DOHH2 (cell line): ENCODE data around the gene DCTD.

Experiments used
- EZH2phosphoT487 ChIP-seq: fragments of 200-600 bp; sonication (generic); IDR thresholded peaks from 2 replicates; pipeline ENCODE4 v1.6.1; 2017; ENCODE audit warnings: borderline replicate concordance, mild to moderate bottlenecking, antibody characterized with exemption, low read length, moderate library complexity, mixed read lengths
- TF ChIP-seq, protein P1 (sequence below): fragments of 200-600 bp; sonication (generic); IDR thresholded peaks from one replicate; pipeline ENCODE4 v1.5.1; 2014; ENCODE audit warnings: antibody characterized with exemption, mild to moderate bottlenecking, low read depth, low read length; ENCODE audit not compliant: poor library complexity, severe bottlenecking

DNA sequence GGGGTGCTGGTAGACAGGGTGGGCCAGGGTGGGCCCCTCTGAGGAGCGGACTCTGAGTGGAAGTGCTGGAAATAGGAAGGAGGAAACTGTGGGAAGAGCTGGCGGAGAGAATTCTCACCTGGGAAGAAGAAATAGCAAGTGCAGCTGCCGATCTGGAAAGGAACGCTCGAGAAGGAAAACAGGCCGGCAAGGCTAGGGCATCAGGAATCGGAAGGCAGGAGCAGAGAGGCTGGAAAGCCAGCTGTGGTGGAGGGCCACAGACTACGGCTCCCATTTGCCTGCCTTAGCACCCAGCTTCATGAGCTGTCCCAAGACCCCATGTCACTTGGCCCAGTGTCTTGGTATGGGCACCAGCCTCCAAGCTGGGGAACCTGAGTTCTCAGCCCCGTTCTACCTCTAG lies 37.3 kb downstream of the DCTD start:
- TF ChIP-seq, protein P1, sequence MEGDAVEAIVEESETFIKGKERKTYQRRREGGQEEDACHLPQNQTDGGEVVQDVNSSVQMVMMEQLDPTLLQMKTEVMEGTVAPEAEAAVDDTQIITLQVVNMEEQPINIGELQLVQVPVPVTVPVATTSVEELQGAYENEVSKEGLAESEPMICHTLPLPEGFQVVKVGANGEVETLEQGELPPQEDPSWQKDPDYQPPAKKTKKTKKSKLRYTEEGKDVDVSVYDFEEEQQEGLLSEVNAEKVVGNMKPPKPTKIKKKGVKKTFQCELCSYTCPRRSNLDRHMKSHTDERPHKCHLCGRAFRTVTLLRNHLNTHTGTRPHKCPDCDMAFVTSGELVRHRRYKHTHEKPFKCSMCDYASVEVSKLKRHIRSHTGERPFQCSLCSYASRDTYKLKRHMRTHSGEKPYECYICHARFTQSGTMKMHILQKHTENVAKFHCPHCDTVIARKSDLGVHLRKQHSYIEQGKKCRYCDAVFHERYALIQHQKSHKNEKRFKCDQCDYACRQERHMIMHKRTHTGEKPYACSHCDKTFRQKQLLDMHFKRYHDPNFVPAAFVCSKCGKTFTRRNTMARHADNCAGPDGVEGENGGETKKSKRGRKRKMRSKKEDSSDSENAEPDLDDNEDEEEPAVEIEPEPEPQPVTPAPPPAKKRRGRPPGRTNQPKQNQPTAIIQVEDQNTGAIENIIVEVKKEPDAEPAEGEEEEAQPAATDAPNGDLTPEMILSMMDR: no peak
- no peak for TF ChIP-seq EZH2phosphoT487
